ENCODE results near the gene ARHGEF7.

The ARHGEF7 gene

GRCh38 chr13:111316161-111316730 is 201.1 kb downstream of the ARHGEF7 start:
- Histone ChIP-seq H3K36me3 (peaks cover 39% of the 10 kb centered on the region), H4K20me1 (peaks cover 9% of the 10 kb centered on the region), H3K9ac (no peak overlapping the region), H3K9me3 (peaks cover 19% of the 10 kb centered on the region), H3K27me3 (no peaks in the 10 kb centered on the region), H3K27ac (no peak overlapping the region), H3K4me1 (no peaks in the 10 kb centered on the region), H3K4me2 (no peak overlapping the region), H3K4me3 (no peak overlapping the region)
- no peak for TF ChIP-seq Cebpa-rat (IDR thresholded peaks at IDR 0.05)

DNA sequence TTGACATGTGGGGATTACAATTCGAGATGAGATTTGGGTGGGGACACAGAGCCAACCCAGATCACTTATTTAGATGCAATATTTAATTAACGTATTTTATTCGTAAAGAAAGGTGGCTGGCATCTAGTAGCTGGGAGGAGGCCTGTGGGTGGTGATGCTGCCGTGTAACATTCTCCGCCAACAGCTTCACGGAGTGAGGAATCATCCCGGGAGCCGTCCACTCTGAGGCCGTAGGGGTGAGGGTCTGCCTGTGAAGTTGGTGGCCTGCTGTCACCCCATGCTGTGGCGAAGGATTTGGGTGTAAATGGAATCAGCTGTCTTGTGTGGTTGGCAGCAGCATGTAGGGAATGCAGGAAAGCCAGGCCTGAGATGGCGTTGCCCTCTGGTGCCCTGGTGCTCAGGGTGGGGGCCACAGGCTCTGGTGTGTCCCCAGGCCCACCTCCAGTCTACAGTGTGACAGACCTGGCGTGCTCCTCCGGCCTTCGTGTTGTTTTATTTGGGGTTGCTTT is 202.0 kb downstream of the ARHGEF7 start:
- H3K4me1 ChIP-seq, result 0 out of 2 replicates have a peak, but pooled peaks cover 2% of the 10 kb centered on the region
- no peak overlapping the region for H3K27ac ChIP-seq
- no peak overlapping the region for H3K4me3 ChIP-seq
- no peak overlapping the region for H3K9ac ChIP-seq
- peaks cover under 1% of the 10 kb centered on the region; the same call in 1 of the 2 replicates for H4K20me1 ChIP-seq
- no peaks in the 10 kb centered on the region for H3K27me3 ChIP-seq
- H3K36me3 ChIP-seq, result peaks cover 31% of the 10 kb centered on the region
- no peak overlapping the region for H3K4me2 ChIP-seq
- peaks cover 11% of the 10 kb centered on the region for H3K9me3 ChIP-seq
- TF ChIP-seq Cebpa-rat (IDR thresholded peaks at IDR 0.05), result no peak

GRCh38 chr13:111317571-111318345 is 202.6 kb downstream of the ARHGEF7 start:
- H4K20me1 ChIP-seq, result no peaks in the 10 kb centered on the region
- peaks cover 24% of the 10 kb centered on the region for H3K36me3 ChIP-seq
- peaks cover 4% of the 10 kb centered on the region for H3K9me3 ChIP-seq
- no peaks in the 10 kb centered on the region for H3K27me3 ChIP-seq
- H3K27ac ChIP-seq, result no peak overlapping the region
- H3K4me1 ChIP-seq, result peaks cover 9% of the 10 kb centered on the region
- no peak for TF ChIP-seq Cebpa-rat (IDR thresholded peaks at IDR 0.05)
- no peak overlapping the region for H3K9ac ChIP-seq
- H3K4me2 ChIP-seq, result no peak overlapping the region
- no peak overlapping the region for H3K4me3 ChIP-seq

GRCh38 chr13:111318386-111318785 is 203.3 kb downstream of the ARHGEF7 start:
- peaks cover 15% of the 10 kb centered on the region for H3K4me1 ChIP-seq
- no peak overlapping the region for H3K4me2 ChIP-seq

GRCh38 chr13:111319521-111319920 is 204.4 kb downstream of the ARHGEF7 start:
- no peaks in the 10 kb centered on the region for H4K20me1 ChIP-seq
- TF ChIP-seq Cebpa-rat (IDR thresholded peaks at IDR 0.05), result no peak
- peaks cover 26% of the 10 kb centered on the region for H3K4me1 ChIP-seq
- H3K36me3 ChIP-seq, result peaks cover 18% of the 10 kb centered on the region; the same call in 1 of the 2 replicates
- no peaks in the 10 kb centered on the region for H3K9me3 ChIP-seq
- no peak overlapping the region for H3K4me3 ChIP-seq
- H3K27me3 ChIP-seq, result no peaks in the 10 kb centered on the region
- no peak overlapping the region for H3K27ac ChIP-seq
- H3K9ac ChIP-seq, result no peak overlapping the region
- no peak overlapping the region for H3K4me2 ChIP-seq

More at GRCh38 chr13:111318386-111318785, 203.3 kb downstream of the ARHGEF7 start:
- no peaks in the 10 kb centered on the region for H4K20me1 ChIP-seq
- H3K27ac ChIP-seq, result no peak overlapping the region
- H3K9me3 ChIP-seq, result no peaks in the 10 kb centered on the region
- no peak for TF ChIP-seq Cebpa-rat (IDR thresholded peaks at IDR 0.05)
- no peak overlapping the region for H3K4me3 ChIP-seq
- H3K27me3 ChIP-seq, result no peaks in the 10 kb centered on the region
- H3K9ac ChIP-seq, result no peak overlapping the region
- peaks cover 18% of the 10 kb centered on the region; the same call in 1 of the 2 replicates for H3K36me3 ChIP-seq

- H4K20me1 ChIP-seq, result no peaks in the 10 kb centered on the region
These were observed 205.1 kb downstream of the ARHGEF7 start, which contains the start of gene TEX29 for GRCh38 chr13:111319998-111320911. TEX29 (plus strand) TSS chr13:111320642; CDS start chr13:111320891, 249 bp downstream.

DNA sequence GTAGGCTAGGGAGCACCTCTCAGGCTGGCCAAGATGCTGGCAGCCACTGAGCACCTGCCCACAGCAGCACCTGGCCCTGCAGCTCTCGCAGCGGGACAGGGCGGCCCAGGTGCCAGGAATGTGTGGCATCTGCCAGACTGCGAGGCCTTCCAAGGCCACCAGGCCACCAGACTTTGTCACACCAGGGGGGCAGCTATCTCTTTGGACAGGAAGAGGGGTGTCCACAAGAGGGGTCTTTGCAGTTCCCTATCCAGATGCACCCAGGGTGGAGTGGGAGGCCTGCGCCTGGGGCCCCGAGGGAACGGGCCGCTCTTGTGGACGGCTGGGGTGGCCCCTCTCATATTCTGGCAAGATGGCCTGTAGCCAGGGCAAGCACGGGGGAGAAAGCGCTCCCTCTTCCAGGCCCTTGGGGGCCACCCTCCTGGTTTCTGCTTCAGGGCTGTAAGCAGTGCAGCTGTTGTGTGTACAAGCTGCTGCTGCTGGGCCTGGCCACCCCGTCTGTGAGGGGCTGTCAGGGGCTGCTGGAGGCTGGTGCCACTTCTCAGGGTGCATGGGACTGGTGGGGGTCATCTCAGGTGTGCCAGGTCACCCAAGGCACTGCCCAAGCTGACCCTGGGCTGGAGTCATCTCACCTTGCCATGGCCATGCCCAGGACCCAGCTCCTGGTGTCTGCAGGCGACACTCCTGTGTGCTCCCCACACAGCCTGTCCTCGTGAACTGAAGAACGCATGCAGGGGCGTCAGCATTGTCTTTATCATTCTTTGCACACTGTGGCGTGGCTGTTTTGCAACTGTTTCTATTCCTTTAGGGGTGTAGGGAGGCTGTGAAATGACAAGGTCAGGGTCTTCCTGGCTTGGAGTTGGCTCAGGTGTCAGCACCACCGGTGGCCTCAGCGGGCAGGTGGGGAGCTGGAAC is 207.1 kb downstream of the ARHGEF7 start:
- Histone ChIP-seq H3K36me3 (peaks cover 2% of the 10 kb centered on the region; the same call in 1 of the 2 replicates), H3K4me1 (peaks cover 40% of the 10 kb centered on the region), H3K27me3 (no peaks in the 10 kb centered on the region), H3K4me3 (no peak overlapping the region), H4K20me1 (no peaks in the 10 kb centered on the region), H3K27ac (no peak overlapping the region), H3K9ac (no peak overlapping the region), H3K4me2 (peak overlapping the region; percentile 81), H3K9me3 (no peaks in the 10 kb centered on the region)
- no peak for TF ChIP-seq Cebpa-rat (IDR thresholded peaks at IDR 0.05)

More at GRCh38 chr13:111319998-111320911, 205.1 kb downstream of the ARHGEF7 start, which contains the start of gene TEX29:
- no peak for TF ChIP-seq Cebpa-rat (IDR thresholded peaks at IDR 0.05)
- H3K4me2 ChIP-seq, result no peak within 1 kb of the TSS
- no peak within 1 kb of the TSS for H3K9ac ChIP-seq
- H3K36me3 ChIP-seq, result peaks cover 18% of the 10 kb centered on the region; the same call in 1 of the 2 replicates
- no peaks in the 10 kb centered on the region for H3K27me3 ChIP-seq
- H3K4me1 ChIP-seq, result peaks cover 34% of the 10 kb centered on the region
- H3K9me3 ChIP-seq, result no peaks in the 10 kb centered on the region
- H3K27ac ChIP-seq, result no peak within 1 kb of the TSS
- H3K4me3 ChIP-seq, result no peak within 1 kb of the TSS

DNA sequence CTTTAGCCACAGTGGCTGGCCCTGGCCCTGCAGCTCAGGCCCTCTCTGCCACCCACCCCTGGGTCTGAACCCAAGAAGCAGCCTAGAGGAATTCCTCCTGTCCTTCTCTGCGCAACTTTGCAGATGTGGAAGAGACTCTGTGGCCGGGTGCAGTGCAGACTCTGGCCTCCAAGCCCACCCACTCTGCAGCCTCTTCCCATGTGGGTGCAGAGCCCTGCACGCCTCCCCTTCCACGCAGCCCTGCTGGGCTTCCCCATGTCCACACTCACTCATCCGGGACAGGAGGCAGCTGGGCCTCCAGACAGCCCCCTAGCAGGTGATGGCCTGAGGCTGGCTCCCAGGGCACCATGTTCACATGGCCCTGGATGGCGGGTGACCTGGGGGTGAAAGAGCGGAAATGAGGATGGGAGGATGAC is 207.8 kb downstream of the ARHGEF7 start:
- no peak for TF ChIP-seq Cebpa-rat (IDR thresholded peaks at IDR 0.05)

More for the DNA sequence above, 207.8 kb downstream of the ARHGEF7 start:
- Histone ChIP-seq H3K36me3 (no peaks in the 10 kb centered on the region), H4K20me1 (no peaks in the 10 kb centered on the region), H3K9ac (no peak overlapping the region), H3K4me1 (peaks cover 46% of the 10 kb centered on the region), H3K4me3 (no peak overlapping the region), H3K4me2 (peak overlapping the region; percentile 81), H3K27ac (no peak overlapping the region), H3K27me3 (no peaks in the 10 kb centered on the region), H3K9me3 (no peaks in the 10 kb centered on the region)
